Gastroesophageal sphincter (tissue), 4 donors: ENCODE results near the gene MRTO4. TPM values are rescaled to one million over a fixed set of nuclear protein-coding genes. Genes with fewer than 3 reads are reported as not detected.

Source experiments
- ATAC-seq: fragments of 150-250 bp; one replicate; pipeline ENCODE4 v1.9.1; 2016; ENCODE audit warnings: mild to moderate bottlenecking, moderate library complexity
- H3K27ac ChIP-seq, 4 donors: fragments of 200-600 bp; sonication (generic) in 3 of 4; 1 replicate in 3 of 4; 2 replicates in 1 of 4; pipeline ENCODE4 v1.5.1; 2016 to 2019
- H3K27me3 ChIP-seq: fragments of 200-600 bp; sonication (generic); one replicate; pipeline ENCODE4 v1.5.1; 2019
- H3K36me3 ChIP-seq, 2 donors: fragments of 200-600 bp; sonication (generic); one replicate each; pipeline ENCODE4 v1.5.1; 2019; ENCODE audit warnings: control low read depth in 1 of 2
- H3K4me1 ChIP-seq, 3 donors: fragments of 200-600 bp; sonication (generic); 1 replicate in 2 of 3; 2 replicates in 1 of 3; pipeline ENCODE4 v1.5.1; 2016 to 2019; ENCODE audit warnings: control low read depth in 2 of 3
- H3K4me3 ChIP-seq, 2 donors: fragments of 200-600 bp; sonication (generic); one replicate each; pipeline ENCODE4 v1.5.1; 2019; ENCODE audit warnings: mild to moderate bottlenecking in 1 of 2, moderate library complexity in 1 of 2
- H3K9me3 ChIP-seq, 3 donors: fragments of 200-600 bp; sonication (generic); one replicate each; pipeline ENCODE4 v1.5.1; 2017 to 2019; ENCODE audit warnings: control low read depth in 2 of 3
- EP300 ChIP-seq: sonication (generic); formaldehyde crosslinking; IDR thresholded peaks from one replicate; pipeline ENCODE4 v1.6.1; 2017; ENCODE audit warnings: antibody characterized with exemption, mild to moderate bottlenecking
- POLR2A ChIP-seq, 2 donors: fragments of 450-650 bp; IDR thresholded peaks; one replicate each; pipeline ENCODE4 v1.6.1; 2017; ENCODE audit warnings: antibody characterized with exemption in 2 of 2, mild to moderate bottlenecking in 2 of 2, moderate library complexity in 1 of 2
- POLR2AphosphoS5 ChIP-seq: sonication (generic); formaldehyde crosslinking; IDR thresholded peaks from one replicate; pipeline ENCODE4 v1.6.1; 2017; ENCODE audit warnings: antibody characterized with exemption
- WGBS, 2 donors: methylation state at CpG; one replicate each; pipeline ENCODE4 v1.1.5; 2018; ENCODE audit warnings: low coverage in 1 of 2; 5-methylcytosine and 5-hydroxymethylcytosine counted together
- total RNA-seq, 4 donors: library from RNA; depleted of rRNA; stranded (reverse); fragments of >200 nt; gene quantifications; one replicate each; pipeline ENCODE4 v1.1.0, GENCODE V29; 2016
- TF ChIP-seq, protein P1 (sequence below), 4 experiments: fragments of 200-600 bp in 2 of 4; fragments of 450-650 bp in 2 of 4; sonication (generic) in 1 of 4; IDR thresholded peaks; one replicate each; pipeline ENCODE4 v1.5.1; 2017 to 2019; ENCODE audit warnings: antibody characterized with exemption in 4 of 4, mild to moderate bottlenecking in 2 of 4, moderate library complexity in 2 of 4

MRTO4 gene
- total RNA-seq, 4 donors from 2014 or later = 12.5 to 28.5 (median 19.7) TPM

DNA sequence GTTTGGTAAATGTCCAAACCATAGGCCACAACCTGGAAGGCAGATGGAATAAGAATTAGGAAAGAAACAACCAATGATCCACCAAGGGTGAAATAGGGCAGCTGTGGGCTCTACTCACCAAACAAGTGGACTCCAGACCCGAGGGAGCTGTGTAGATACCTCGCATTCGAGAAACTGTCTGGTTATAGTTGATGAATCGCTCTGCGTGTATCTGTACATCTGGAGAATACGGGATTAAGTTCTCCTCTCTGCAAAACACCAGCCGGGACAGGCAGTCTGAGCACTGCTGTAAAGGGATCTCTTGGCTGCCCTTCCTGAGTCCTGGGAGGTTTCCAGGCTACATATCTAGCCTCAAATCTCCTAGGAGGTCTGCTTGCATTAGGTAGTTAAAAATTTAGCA is 32.2 kb upstream of the MRTO4 start:
- ATAC-seq = no peak
- TF ChIP-seq EP300 = no peak
- TF ChIP-seq, protein P1, sequence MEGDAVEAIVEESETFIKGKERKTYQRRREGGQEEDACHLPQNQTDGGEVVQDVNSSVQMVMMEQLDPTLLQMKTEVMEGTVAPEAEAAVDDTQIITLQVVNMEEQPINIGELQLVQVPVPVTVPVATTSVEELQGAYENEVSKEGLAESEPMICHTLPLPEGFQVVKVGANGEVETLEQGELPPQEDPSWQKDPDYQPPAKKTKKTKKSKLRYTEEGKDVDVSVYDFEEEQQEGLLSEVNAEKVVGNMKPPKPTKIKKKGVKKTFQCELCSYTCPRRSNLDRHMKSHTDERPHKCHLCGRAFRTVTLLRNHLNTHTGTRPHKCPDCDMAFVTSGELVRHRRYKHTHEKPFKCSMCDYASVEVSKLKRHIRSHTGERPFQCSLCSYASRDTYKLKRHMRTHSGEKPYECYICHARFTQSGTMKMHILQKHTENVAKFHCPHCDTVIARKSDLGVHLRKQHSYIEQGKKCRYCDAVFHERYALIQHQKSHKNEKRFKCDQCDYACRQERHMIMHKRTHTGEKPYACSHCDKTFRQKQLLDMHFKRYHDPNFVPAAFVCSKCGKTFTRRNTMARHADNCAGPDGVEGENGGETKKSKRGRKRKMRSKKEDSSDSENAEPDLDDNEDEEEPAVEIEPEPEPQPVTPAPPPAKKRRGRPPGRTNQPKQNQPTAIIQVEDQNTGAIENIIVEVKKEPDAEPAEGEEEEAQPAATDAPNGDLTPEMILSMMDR (IDR thresholded peaks at IDR 0.05) = no peak
- no peak for TF ChIP-seq POLR2A (IDR thresholded peaks at IDR 0.05)
- TF ChIP-seq POLR2AphosphoS5 = no peak
- Histone ChIP-seq H3K4me3 (no peak overlapping the region), H3K36me3 (peaks cover 0 to 95% of the 10 kb centered on the region in 2 donors), H3K9me3 (no peaks in the 10 kb centered on the region), H3K27me3 (no peaks in the 10 kb centered on the region), H3K27ac (peak overlapping the region in 2 of 4 donors; percentile 33 to 45), H3K4me1 (peaks cover 0 to 12% (median 0%) of the 10 kb centered on the region in 3 donors)
- 50 to 100% methylated on average over 3 to 7 of the region's 7 CpGs for WGBS, 2 donors

DNA sequence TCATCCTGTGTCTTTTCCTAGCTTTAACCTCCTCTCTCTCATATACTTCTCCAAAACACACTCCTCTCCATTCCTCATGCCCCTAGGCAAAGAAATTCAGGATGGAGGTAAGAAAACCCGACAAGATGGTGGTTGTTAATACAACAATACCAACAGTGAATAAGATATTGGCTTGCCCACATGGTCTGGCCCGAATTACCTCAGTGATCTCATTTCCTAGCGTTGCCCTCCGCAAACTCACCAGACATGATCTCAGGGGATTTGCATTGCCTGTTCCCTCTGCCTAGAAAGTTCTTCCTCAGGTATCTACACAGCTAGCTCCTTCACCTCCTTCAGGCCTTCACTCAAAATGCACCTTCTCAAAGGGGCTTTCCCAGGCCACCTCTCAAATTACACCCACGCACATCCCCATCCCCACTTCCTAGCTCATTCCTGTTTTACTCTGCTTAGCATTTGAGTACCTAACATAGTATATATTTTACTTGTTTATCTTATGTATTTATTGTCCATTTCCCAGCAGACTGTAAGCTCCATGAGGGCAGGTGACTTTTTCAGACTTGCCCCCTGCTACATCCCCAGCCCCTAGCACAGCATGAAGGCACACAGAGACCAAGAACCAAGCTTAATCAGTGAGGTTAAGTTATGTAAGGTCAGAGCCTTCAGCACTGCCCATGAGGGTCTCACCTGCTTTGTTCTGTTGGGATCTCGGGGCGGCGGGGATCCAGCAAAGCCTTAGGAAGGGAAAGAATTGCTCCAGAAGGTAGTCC is 31.3 kb upstream of the MRTO4 start:
- Histone ChIP-seq H3K27me3 (no peaks in the 10 kb centered on the region), H3K4me3 (no peak overlapping the region), H3K36me3 (peaks cover 0 to 97% of the 10 kb centered on the region in 2 donors), H3K27ac (peak overlapping the region in 3 of 4 donors; percentile 19 to 45 (median 33)), H3K9me3 (no peaks in the 10 kb centered on the region), H3K4me1 (peaks cover 0 to 12% (median 0%) of the 10 kb centered on the region in 3 donors)
- 87 to 96% methylated on average over 5 to 6 of the region's 8 CpGs for WGBS, 2 donors
- no peak for ATAC-seq
- no peak for TF ChIP-seq POLR2A (IDR thresholded peaks at IDR 0.05)
- no peak for TF ChIP-seq EP300
- TF ChIP-seq, protein P1 (IDR thresholded peaks at IDR 0.05) = no peak
- TF ChIP-seq POLR2AphosphoS5 = no peak

GRCh38 chr1:19220991-19221390 is 30.6 kb upstream of the MRTO4 start:
- Histone ChIP-seq H3K27me3 (no peaks in the 10 kb centered on the region), H3K27ac (peak overlapping the region in 3 of 4 donors; percentile 19 to 45 (median 33)), H3K4me1 (peaks cover 0 to 12% (median 0%) of the 10 kb centered on the region in 3 donors), H3K4me3 (no peak overlapping the region), H3K36me3 (peaks cover 0 to 97% of the 10 kb centered on the region in 2 donors), H3K9me3 (no peaks in the 10 kb centered on the region)
- TF ChIP-seq EP300 = no peak
- TF ChIP-seq POLR2AphosphoS5 = peak; percentile 67
- WGBS, 2 donors = 50 to 55% methylated on average over 2 to 4 of the region's 7 CpGs
- ATAC-seq = peak; percentile 68

DNA sequence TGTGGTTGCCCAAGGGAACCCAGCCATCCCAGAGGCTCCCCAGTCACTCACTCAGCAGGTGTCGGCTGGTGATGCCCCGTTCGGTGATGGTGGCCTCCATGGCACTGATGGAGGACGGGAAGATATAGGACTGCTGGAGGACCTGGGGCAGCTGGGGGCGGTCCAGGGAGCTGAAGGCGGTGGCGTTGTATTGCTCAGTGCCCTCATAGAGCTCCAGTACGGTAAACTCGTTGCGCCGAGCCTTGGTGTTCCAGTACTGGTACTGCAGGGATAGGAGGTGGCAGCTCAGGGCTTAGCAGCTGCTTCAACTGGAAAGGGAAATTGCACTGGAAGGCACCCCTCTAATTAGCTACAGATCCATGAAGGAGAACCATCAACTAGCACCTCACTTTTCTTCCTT is 29.0 kb upstream of the MRTO4 start:
- H3K36me3 ChIP-seq = peaks cover 0 to 99% of the 10 kb centered on the region in 2 donors
- no peak overlapping the region for H3K27ac ChIP-seq
- H3K4me1 ChIP-seq = peaks cover 0 to 12% (median 0%) of the 10 kb centered on the region in 3 donors
- no peaks in the 10 kb centered on the region for H3K27me3 ChIP-seq
- no peak for TF ChIP-seq EP300
- no peak for TF ChIP-seq POLR2A (IDR thresholded peaks at IDR 0.05)
- TF ChIP-seq, protein P1 (IDR thresholded peaks at IDR 0.05) = no peak
- TF ChIP-seq POLR2AphosphoS5 = no peak
- no peak overlapping the region for H3K4me3 ChIP-seq
- WGBS, 2 donors = 94 to 96% methylated on average over 7 to 8 of the region's 11 CpGs
- ATAC-seq = no peak
- H3K9me3 ChIP-seq = no peaks in the 10 kb centered on the region

- Histone ChIP-seq H3K27me3 (no peaks in the 10 kb centered on the region), H3K27ac (no peak overlapping the region), H3K4me3 (no peak overlapping the region), H3K36me3 (peaks cover 0 to 99% of the 10 kb centered on the region in 2 donors), H3K4me1 (peaks cover 0 to 12% (median 0%) of the 10 kb centered on the region in 3 donors), H3K9me3 (no peaks in the 10 kb centered on the region)
- TF ChIP-seq, protein P1 (IDR thresholded peaks at IDR 0.05) = no peak
- TF ChIP-seq EP300 (no peak), POLR2AphosphoS5 (no peak), POLR2A (IDR thresholded peaks at IDR 0.05) (no peak)
- ATAC-seq = no peak
- WGBS, 2 donors = 89 to 92% methylated on average over 4 of the region's 15 CpGs
Measured at GRCh38 chr1:19222979-19223824, 28.4 kb upstream of the MRTO4 start.
